DND-41 (cell line): Measurements from ENCODE around the gene SPACA6.

Experiments
- ATAC-seq: fragments of 200-7000 bp; cut with Tn5 transposase; 3 replicates; pipeline ENCODE4 v1.9.1; 2021; ENCODE audit warnings: low read depth; ENCODE audit not compliant: insufficient read depth
- DNase-seq: peaks from one replicate; pipeline ENCODE4 v3.0.0-alpha.2; 2020
- H2AFZ ChIP-seq: 2 replicates; pipeline ENCODE4 v1.6.0; 2012; ENCODE audit warnings: low read depth, low read length
- H3K27ac ChIP-seq: 2 replicates; pipeline ENCODE4 v1.5.1; 2012; ENCODE audit warnings: low read length, inconsistent platforms
- H3K27me3 ChIP-seq: fragments of 200-600 bp; sonication (generic); 2 replicates; pipeline ENCODE4 v1.6.0; 2012; ENCODE audit warnings: low read length, mild to moderate bottlenecking, inconsistent platforms; ENCODE audit not compliant: insufficient read depth, poor library complexity
- H3K36me3 ChIP-seq: 2 replicates; pipeline ENCODE4 v1.5.1; 2012; ENCODE audit warnings: low read length, inconsistent platforms; ENCODE audit not compliant: insufficient read depth
- H3K4me1 ChIP-seq: 2 replicates; pipeline ENCODE4 v1.5.1; 2012; ENCODE audit warnings: mild to moderate bottlenecking, low read length; ENCODE audit not compliant: insufficient read depth
- H3K4me2 ChIP-seq: 2 replicates; pipeline ENCODE4 v1.6.0; 2012; ENCODE audit warnings: mild to moderate bottlenecking, moderate library complexity, low read length, inconsistent platforms; ENCODE audit not compliant: insufficient read depth
- H3K4me3 ChIP-seq, 2 experiments: fragments of 200-600 bp in 1 of 2; shearing (Covaris generic) in 1 of 2; 2 replicates each; pipeline ENCODE4 v1.5.1; 2012 to 2016; ENCODE audit warnings: inconsistent platforms in 2 of 2, low read length in 2 of 2, mild to moderate bottlenecking in 2 of 2, low read depth in 1 of 2, moderate library complexity in 1 of 2
- H3K79me2 ChIP-seq: 2 replicates; pipeline ENCODE4 v1.6.0; 2012; ENCODE audit warnings: low read length, inconsistent platforms; ENCODE audit not compliant: insufficient read depth
- H3K9ac ChIP-seq: 2 replicates; pipeline ENCODE4 v1.6.0; 2012; ENCODE audit warnings: low read depth, mild to moderate bottlenecking, inconsistent platforms, low read length, moderate library complexity
- H3K9me3 ChIP-seq: 2 replicates; pipeline ENCODE4 v1.5.1; 2012; ENCODE audit warnings: low read length, moderate library complexity, mild to moderate bottlenecking, inconsistent platforms; ENCODE audit not compliant: insufficient read depth, severe bottlenecking
- H4K20me1 ChIP-seq: 2 replicates; pipeline ENCODE4 v1.6.0; 2012; ENCODE audit warnings: low read length; ENCODE audit not compliant: insufficient read depth
- CTCF ChIP-seq: IDR thresholded peaks from 2 replicates; pipeline ENCODE4 v1.5.1; 2012; ENCODE audit warnings: borderline replicate concordance, low read length, moderate library complexity, mild to moderate bottlenecking; ENCODE audit not compliant: poor library complexity, severe bottlenecking; ENCODE audit errors: extremely low read depth
- EZH2 ChIP-seq: IDR thresholded peaks from 3 replicates; pipeline ENCODE4 v1.6.1; 2012; ENCODE audit warnings: borderline replicate concordance, low read depth, mild to moderate bottlenecking, moderate library complexity, low read length, inconsistent platforms; ENCODE audit not compliant: severe bottlenecking

The SPACA6 gene

GRCh38 chr19:51651216-51651846 is 41.8 kb upstream of the SPACA6 start:
- no peaks in the 10 kb centered on the region for H3K9me3 ChIP-seq
- no peaks in the 10 kb centered on the region for H3K79me2 ChIP-seq
- ATAC-seq (no peak), DNase-seq (no peak)
- H3K9ac ChIP-seq: no peak overlapping the region
- no peaks in the 10 kb centered on the region for H3K36me3 ChIP-seq
- H3K4me2 ChIP-seq: no peak overlapping the region
- H4K20me1 ChIP-seq: no peaks in the 10 kb centered on the region
- no peak overlapping the region for H3K4me3 ChIP-seq
- no peaks in the 10 kb centered on the region for H3K4me1 ChIP-seq
- H2AFZ ChIP-seq: no peak overlapping the region
- no peaks in the 10 kb centered on the region for H3K27me3 ChIP-seq
- no peak for TF ChIP-seq CTCF
- H3K27ac ChIP-seq: no peak overlapping the region

- no peak for DNase-seq
- H3K4me3 ChIP-seq: no peak overlapping the region
- no peaks in the 10 kb centered on the region for H3K79me2 ChIP-seq
- ATAC-seq: no peak
- H3K9me3 ChIP-seq: no peaks in the 10 kb centered on the region
- H4K20me1 ChIP-seq: no peaks in the 10 kb centered on the region
- no peak overlapping the region for H3K9ac ChIP-seq
- H3K27ac ChIP-seq: no peak overlapping the region
- no peak overlapping the region for H2AFZ ChIP-seq
- no peaks in the 10 kb centered on the region for H3K36me3 ChIP-seq
- H3K27me3 ChIP-seq: no peaks in the 10 kb centered on the region
- peaks cover 6% of the 10 kb centered on the region; the same call in 1 of the 2 replicates for H3K4me1 ChIP-seq
- TF ChIP-seq CTCF: no peak
- no peak for TF ChIP-seq EZH2
- no peak overlapping the region for H3K4me2 ChIP-seq
Measured at GRCh38 chr19:51652266-51652665, 40.9 kb upstream of the SPACA6 start.

GRCh38 chr19:51653162-51653561 is 40.0 kb upstream of the SPACA6 start:
- H3K9ac ChIP-seq: no peak overlapping the region
- no peak overlapping the region for H3K4me3 ChIP-seq
- ATAC-seq (no peak), DNase-seq (no peak)
- H3K4me1 ChIP-seq: peaks cover 6% of the 10 kb centered on the region; the same call in 1 of the 2 replicates
- no peaks in the 10 kb centered on the region for H4K20me1 ChIP-seq
- no peaks in the 10 kb centered on the region for H3K27me3 ChIP-seq
- H3K36me3 ChIP-seq: no peaks in the 10 kb centered on the region
- H3K4me2 ChIP-seq: no peak overlapping the region
- no peak overlapping the region for H2AFZ ChIP-seq
- H3K79me2 ChIP-seq: no peaks in the 10 kb centered on the region
- no peaks in the 10 kb centered on the region for H3K9me3 ChIP-seq
- H3K27ac ChIP-seq: no peak overlapping the region
- TF ChIP-seq EZH2 (no peak), CTCF (no peak)

- H3K9ac ChIP-seq: no peak overlapping the region
- no peak overlapping the region for H3K27ac ChIP-seq
- H3K4me3 ChIP-seq: no peak overlapping the region
- H3K36me3 ChIP-seq: no peaks in the 10 kb centered on the region
- H3K27me3 ChIP-seq: no peaks in the 10 kb centered on the region
- no peaks in the 10 kb centered on the region for H3K9me3 ChIP-seq
- H4K20me1 ChIP-seq: no peaks in the 10 kb centered on the region
- ATAC-seq (no peak), DNase-seq (no peak)
- H3K79me2 ChIP-seq: no peaks in the 10 kb centered on the region
- TF ChIP-seq CTCF (peak; percentile 16), EZH2 (no peak)
- H3K4me1 ChIP-seq: peaks cover 6% of the 10 kb centered on the region; the same call in 1 of the 2 replicates
- no peak overlapping the region for H2AFZ ChIP-seq
- H3K4me2 ChIP-seq: no peak overlapping the region
Measured at GRCh38 chr19:51654783-51655182, 38.3 kb upstream of the SPACA6 start.
